ENCODE results near the gene NFATC1. TPM values are rescaled to one million over a fixed set of nuclear protein-coding genes. Genes with fewer than 3 reads are reported as not detected.
A peak's percentile ranks its signal among the peaks of the same experiment; 100 is the strongest.

Gene NFATC1
- total RNA-seq, 4 donors from 2014 or later: 10.1 to 15.0 (median 12.7) TPM

- peaks cover 11 to 24% of the 10 kb centered on the region in 2 donors for H3K4me1 ChIP-seq
- no peak for TF ChIP-seq POLR2A (IDR thresholded peaks at IDR 0.05)
- TF ChIP-seq CTCF (IDR thresholded peaks at IDR 0.05): no peak
- H3K27ac ChIP-seq: peak overlapping the region in 2 of 3 donors; percentile 2 to 68
- DNase-seq: no peak
- no peak overlapping the region for H3K4me3 ChIP-seq (replicated peaks in 1 of 3)
- H3K27me3 ChIP-seq: no peaks in the 10 kb centered on the region
- no peaks in the 10 kb centered on the region for H3K36me3 ChIP-seq
- 86 to 89% methylated on average over 12 of the region's 12 CpGs for WGBS, 2 donors
- intact Hi-C loops (cut with DNase I): no loop called here
- H3K9me3 ChIP-seq: no peaks in the 10 kb centered on the region
Measured at GRCh38 chr18:79404567-79404910, 8.8 kb downstream of the NFATC1 start.

GRCh38 chr18:79405019-79405780 lies 9.5 kb downstream of the NFATC1 start:
- no peaks in the 10 kb centered on the region for H3K9me3 ChIP-seq
- H3K4me1 ChIP-seq: peaks cover 7 to 23% of the 10 kb centered on the region in 2 donors
- no peaks in the 10 kb centered on the region for H3K36me3 ChIP-seq
- no peaks in the 10 kb centered on the region for H3K27me3 ChIP-seq
- 78 to 80% methylated on average over 19 to 23 of the region's 23 CpGs for WGBS, 2 donors
- H3K4me3 ChIP-seq (replicated peaks in 1 of 3): no peak overlapping the region
- TF ChIP-seq CTCF (IDR thresholded peaks at IDR 0.05) (no peak), POLR2A (IDR thresholded peaks at IDR 0.05) (no peak)
- intact Hi-C loops (cut with DNase I): no loop called here
- no peak for DNase-seq
- H3K27ac ChIP-seq: peak overlapping the region in 2 of 3 donors; percentile 68 to 73

GRCh38 chr18:79405781-79406575 lies 10.2 kb downstream of the NFATC1 start:
- peaks cover 7 to 23% of the 10 kb centered on the region in 2 donors for H3K4me1 ChIP-seq
- H3K9me3 ChIP-seq: no peaks in the 10 kb centered on the region
- H3K36me3 ChIP-seq: peaks cover 0 to under 1% of the 10 kb centered on the region in 2 donors
- intact Hi-C loops (cut with DNase I): no loop called here
- H3K4me3 ChIP-seq (replicated peaks in 1 of 3): no peak overlapping the region
- peak overlapping the region in 2 of 3 donors; percentile 68 to 73 for H3K27ac ChIP-seq
- DNase-seq: peak in 1 of 2 donors; percentile 46
- peak in 1 of 2 donors; percentile 39 for TF ChIP-seq POLR2A (IDR thresholded peaks at IDR 0.05)
- TF ChIP-seq CTCF (IDR thresholded peaks at IDR 0.05): no peak
- H3K27me3 ChIP-seq: no peaks in the 10 kb centered on the region
- 68 to 71% methylated on average over 27 of the region's 27 CpGs for WGBS, 2 donors

GRCh38 chr18:79406708-79407107 lies 11.0 kb downstream of the NFATC1 start:
- TF ChIP-seq POLR2A (IDR thresholded peaks at IDR 0.05) (no peak), CTCF (IDR thresholded peaks at IDR 0.05) (no peak)
- Histone ChIP-seq H3K27ac (peak overlapping the region in 2 of 3 donors; percentile 68 to 73), H3K4me1 (peaks cover 7 to 23% of the 10 kb centered on the region in 2 donors)

GRCh38 chr18:79409313-79409712 lies 13.6 kb downstream of the NFATC1 start:
- intact Hi-C loops (cut with DNase I): no loop called here
- Histone ChIP-seq H3K27ac (no peak overlapping the region), H3K4me3 (replicated peaks in 1 of 3) (no peak overlapping the region), H3K36me3 (peaks cover 0 to 4% of the 10 kb centered on the region in 2 donors), H3K27me3 (no peaks in the 10 kb centered on the region), H3K9me3 (no peaks in the 10 kb centered on the region), H3K4me1 (peaks cover 0 to 14% of the 10 kb centered on the region in 2 donors)
- WGBS, 2 donors: 82 to 95% methylated on average over 3 of the region's 3 CpGs
- no peak for TF ChIP-seq POLR2A (IDR thresholded peaks at IDR 0.05)
- no peak for TF ChIP-seq CTCF (IDR thresholded peaks at IDR 0.05)
- no peak for DNase-seq

More at GRCh38 chr18:79406708-79407107, 11.0 kb downstream of the NFATC1 start:
- Histone ChIP-seq H3K4me3 (replicated peaks in 1 of 3) (no peak overlapping the region), H3K36me3 (peaks cover 0 to 4% of the 10 kb centered on the region in 2 donors), H3K9me3 (no peaks in the 10 kb centered on the region), H3K27me3 (no peaks in the 10 kb centered on the region)
- DNase-seq: no peak
- WGBS, 2 donors: 91 to 95% methylated on average over 19 to 24 of the region's 30 CpGs
- intact Hi-C loops (cut with DNase I): no loop called here

All from thyroid gland (tissue), 4 donors.